NCI-H2227 (cell line): ENCODE measurements around the gene RNF7.
"Not testable (repeated sequence)": the region's sequence is repeated elsewhere in the genome, so short reads cannot be mapped to it uniquely, and the experiment has no call there.

Source experiments
- DNase-seq: peaks from one replicate; lab custom pipeline; 2025; ENCODE audit not compliant: unreplicated experiment; lab: John Stamatoyannopoulos, UW

The RNF7 gene

DNA sequence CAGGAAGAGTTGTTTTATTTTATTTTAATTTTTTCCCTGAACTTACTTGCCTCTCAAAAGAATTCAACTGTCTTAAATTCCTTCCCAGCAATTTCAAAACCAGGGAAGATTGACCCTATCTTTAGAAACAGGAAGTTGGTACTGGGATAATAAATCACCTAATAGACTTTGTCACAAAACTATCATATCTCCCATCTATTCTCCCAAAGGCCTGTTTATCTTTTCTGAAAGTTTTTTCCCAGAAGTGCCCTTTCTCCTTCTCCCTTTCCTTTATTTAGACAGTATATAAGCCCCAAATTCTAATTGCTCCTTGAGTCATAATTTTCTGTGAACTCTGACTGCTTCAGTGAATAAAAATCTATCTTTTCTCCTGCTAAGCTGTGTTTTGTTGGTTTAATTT lies 2.9 kb upstream of the RNF7 start:
- DNase-seq, result no peak

DNA sequence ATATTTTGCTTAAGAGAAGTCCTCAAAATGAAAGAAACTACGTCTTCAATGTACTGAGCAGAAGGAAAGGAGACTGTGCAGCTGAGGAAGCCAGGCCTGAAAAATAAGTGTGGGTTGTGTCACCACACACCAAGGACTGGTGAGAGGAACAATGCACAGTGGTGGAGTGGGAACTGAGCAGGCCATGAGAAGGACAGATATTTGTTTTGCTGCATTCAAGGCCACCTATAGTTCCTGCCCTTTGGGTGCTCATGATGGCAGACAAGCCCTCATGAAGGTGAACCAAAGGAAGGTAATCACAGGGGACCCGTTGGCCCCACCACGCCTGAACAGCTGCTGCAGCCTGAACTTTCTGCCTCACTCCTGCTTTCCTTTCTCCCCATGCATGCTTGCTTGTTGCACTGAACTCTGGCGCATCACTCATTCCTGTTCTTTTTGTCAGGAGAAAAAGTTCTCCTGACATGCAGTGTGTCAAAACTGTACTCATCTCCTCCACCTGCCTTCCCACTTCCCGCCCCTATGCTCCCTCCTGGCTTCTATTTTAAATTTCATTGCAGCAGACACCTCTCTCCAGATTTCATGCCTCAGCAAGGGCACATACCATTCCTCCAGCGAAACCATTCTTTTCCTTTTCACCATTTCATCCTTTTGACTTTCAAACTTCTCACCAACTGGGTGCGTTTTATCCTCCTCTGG lies 2.2 kb upstream of the RNF7 start:
- no peak for DNase-seq

- no peak for DNase-seq
Measured at GRCh38 chr3:141737093-141737492, 1.0 kb upstream of the RNF7 start.

GRCh38 chr3:141737678-141738021 lies 448 bp upstream of the RNF7 start:
- DNase-seq, result no peak

GRCh38 chr3:141738891-141739363 lies 829 bp downstream of the RNF7 start:
- peak; percentile 23 for DNase-seq

- no peak for DNase-seq
Measured at GRCh38 chr3:141739731-141740130, 1.6 kb downstream of the RNF7 start.

GRCh38 chr3:141740349-141740748 lies 2.3 kb downstream of the RNF7 start:
- DNase-seq, result no peak

- no peak for DNase-seq
Measured at GRCh38 chr3:141743305-141743704, 5.2 kb downstream of the RNF7 start.

- no peak for DNase-seq
Measured at GRCh38 chr3:141746962-141747361, 8.9 kb downstream of the RNF7 start.

GRCh38 chr3:141753399-141753798 lies 15.3 kb downstream of the RNF7 start:
- no peak for DNase-seq

DNA sequence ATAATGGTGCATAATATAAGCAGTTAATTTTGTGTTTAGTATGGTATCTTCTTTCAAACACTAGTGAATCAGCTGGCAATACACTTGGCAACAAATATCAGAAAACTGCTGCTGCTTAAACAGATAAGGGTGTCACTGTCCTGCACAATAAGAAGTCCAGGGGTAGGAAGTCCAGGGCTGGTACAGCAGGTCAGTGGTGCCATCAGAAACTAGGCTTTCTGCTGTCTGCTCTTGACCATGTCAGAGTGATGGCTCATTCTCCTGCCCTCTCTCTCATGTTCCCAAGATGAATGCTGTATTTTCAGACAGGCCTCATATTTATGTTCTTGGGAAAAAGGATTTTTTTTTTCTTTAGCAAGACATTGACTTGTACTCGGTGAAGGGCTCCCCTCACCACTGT lies 15.9 kb downstream of the RNF7 start:
- no peak for DNase-seq

GRCh38 chr3:141762552-141762951 lies 24.5 kb downstream of the RNF7 start:
- DNase-seq, result not testable (repeated sequence)

DNA sequence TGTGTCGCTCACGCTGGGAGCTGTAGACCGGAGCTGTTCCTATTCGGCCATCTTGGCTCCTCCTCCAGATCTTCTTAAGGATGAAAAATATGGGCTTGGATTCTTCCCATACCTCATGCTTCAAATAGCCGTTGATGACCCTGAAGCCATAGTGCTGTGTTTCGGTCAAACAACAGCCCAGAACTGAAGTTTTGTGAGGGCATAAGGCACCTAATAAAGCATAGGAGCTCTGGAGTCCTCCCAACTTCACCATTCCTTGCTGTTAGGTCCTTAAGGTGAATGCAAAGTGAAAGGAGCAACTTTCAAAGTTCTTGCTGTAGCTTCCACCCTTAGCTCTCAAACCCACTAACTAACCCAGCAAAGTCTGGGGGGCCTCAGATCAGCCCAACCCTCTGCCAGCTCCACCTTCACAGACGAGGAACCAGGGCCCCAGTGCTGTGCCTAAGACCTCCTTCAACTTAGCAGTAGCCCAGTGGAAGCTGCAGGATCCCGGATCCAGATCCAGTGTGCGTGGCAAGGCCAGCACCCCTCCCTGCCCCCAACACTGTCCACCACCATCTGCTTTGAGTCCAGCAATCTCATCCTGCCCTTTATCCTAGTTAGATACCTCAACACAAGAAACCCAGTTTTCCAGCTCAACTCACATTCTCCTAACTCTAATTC lies 25.1 kb downstream of the RNF7 start, which contains the start of gene GRK7:
Gene GRK7, plus strand, starts transcription at position 321 of the 663 bp plus-strand sequence. CDS start 14,877 bp downstream, outside the sequence.
- no peak for DNase-seq

DNA sequence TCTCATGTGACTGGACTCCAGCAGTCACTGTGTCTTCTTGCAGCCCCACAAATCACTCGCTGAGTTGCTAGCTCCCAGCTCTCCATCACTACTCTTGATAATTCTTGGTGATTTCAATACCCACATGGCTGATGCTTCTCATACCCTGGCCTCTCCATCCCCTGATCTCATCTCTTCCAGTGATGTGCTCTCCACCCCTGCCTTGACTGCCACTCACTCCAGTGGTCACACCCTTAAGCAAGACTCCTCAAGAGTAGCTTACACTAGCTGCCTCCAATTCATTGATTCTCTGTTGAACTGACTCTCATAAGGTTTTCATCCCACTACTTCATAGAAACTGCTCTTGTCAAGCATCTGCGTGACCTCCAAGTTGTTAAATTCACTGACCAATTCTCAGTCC lies 25.9 kb downstream of the RNF7 start:
- no peak for DNase-seq

GRCh38 chr3:141764465-141764864 lies 26.4 kb downstream of the RNF7 start:
- DNase-seq, result no peak

GRCh38 chr3:141764986-141765385 lies 26.9 kb downstream of the RNF7 start:
- DNase-seq, result no peak

DNA sequence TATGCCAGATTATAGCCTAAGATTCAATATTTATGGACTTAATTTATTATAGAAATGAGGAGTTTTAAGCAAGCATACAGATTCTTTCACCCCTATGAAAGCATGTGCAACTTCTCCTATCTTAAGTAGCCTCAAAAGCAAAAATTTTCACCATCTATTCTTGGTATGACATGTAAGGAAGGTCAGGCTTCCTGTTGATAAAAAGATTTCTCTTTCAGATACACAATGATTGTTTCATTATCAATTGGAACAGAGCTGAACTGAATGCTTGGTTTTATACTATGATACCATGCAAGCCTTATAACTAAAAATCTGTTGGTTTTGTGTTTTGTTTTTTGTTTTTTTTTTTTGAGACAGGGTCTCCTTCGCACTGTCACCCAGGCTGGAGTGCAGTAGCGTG lies 29.0 kb downstream of the RNF7 start:
- no peak for DNase-seq

DNA sequence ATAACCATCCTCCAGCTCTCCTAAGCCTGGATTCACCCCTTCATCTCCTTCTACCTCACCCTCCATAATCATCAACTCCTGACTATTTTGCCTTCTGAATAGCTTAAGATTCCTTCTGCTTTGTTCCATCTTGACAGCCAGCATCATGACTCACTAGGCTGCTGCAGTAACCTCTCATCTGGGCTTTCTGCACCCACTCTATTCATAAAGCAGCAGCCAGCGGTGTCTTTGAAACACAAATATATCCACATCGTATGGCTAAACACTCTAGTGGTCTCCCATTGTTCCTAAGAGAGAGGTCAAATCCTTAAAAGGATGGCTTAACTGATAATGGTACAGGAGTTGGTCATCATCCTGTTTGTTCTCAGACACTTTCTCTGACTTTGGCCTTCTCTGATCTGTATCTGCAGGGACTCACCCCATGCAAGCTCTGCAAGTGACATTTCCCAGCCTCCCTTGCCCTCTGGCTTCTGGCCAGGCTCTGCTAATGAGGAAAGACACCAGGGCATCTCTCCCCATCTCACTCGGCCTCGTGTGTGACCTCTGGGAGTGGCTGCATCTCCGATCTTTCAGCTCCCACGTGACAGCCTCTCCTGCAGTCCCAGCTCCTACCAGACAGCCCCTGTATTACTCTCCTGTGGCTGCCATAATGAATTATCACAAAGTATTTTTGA lies 31.3 kb downstream of the RNF7 start:
- peak; percentile 45 for DNase-seq

DNA sequence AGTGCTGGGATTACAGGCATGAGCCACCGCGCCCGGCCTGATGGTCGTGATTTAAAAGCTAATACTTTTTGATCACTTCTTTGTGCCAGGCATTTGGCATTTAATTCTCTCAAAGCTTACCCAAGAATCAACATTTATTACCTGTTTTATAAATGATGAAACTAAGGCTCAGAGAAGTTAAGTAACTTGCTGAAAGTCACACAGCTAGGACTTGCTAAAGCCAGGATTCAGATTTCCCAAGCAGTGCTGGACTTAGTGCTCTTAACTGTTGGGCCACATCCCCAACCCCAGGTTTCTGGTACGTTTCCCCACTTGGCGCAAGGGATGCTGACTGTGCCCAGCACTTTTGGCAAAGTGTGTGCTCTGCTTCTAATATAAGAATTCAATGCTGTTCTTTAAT lies 35.6 kb downstream of the RNF7 start:
- no peak for DNase-seq

- no peak for DNase-seq
Measured at GRCh38 chr3:141776376-141776775, 38.3 kb downstream of the RNF7 start.

GRCh38 chr3:141776885-141777284 lies 38.8 kb downstream of the RNF7 start:
- DNase-seq, result no peak
